ENCODE data around the gene PTPN1. TPM values are rescaled to one million over a fixed set of nuclear protein-coding genes. Genes with fewer than 3 reads are reported as not detected.
"Not testable (repeated sequence)": the region's sequence is repeated elsewhere in the genome, so short reads cannot be mapped to it uniquely, and the experiment has no call there.

The PTPN1 gene
- polyA plus RNA-seq, 10 donors: 15.2 to 19.8 (median 17.4) TPM

DNA sequence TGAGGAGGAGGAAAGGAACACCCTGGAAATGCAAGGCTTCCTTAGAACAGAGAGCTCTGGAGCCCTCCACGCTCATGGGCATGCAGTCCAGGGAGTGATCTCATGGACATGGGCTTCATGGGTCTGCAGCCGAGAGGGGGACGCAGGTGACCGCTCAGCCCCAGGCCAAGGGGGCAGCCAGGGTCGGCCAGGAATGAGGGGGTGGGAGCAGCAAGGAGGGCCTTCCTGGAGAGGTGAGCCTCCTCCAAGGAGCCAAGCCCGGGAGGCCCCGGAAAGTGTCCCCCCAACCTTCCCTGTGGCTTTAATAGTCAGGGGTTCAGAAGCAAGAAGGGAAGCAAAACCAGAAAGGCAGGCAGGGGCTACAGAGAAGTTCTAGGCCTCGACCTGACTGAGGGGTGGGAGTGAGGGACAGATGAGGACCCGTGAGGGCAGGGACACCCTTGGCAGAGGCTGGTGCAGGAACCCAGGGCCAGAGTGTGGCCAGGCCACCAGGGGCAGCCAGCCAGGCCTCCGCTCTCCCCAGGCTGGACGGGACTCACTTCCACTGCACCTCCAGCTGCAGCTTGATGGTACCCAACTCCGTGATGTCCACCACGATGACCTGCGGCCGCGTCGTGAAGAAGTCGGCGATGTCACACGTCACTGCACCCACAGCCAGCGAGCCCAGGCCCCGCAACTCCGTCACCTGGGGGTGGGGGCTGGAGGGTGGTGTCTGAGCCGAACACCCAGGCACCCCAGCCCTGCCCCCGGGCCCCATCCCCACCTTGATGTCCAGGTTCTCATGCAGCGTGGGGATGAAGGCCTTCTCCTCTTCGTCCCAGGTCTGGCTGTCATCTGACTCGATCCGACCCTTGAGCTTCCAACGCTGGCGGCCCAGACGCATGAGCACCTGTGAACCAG is 97.9 kb downstream of the PTPN1 start:
- DNase-seq: no peak

DNA sequence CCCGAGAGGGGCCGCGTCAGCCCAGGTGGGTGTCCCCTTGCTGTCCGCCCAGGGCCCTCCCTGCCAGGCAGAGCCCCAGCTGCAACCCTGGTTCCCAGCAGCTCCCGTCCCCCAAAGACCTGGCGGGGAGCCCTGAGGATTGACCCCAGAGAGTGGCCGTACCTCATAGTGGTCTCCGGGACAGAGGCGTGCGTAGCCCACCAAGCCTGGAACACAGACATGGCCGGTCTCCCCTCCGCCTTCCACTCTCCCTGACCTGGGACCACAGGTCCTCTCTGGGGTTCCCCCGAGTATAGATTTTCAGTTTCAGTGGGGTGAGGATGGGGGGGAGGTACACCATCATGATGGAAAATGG is 98.5 kb downstream of the PTPN1 start:
- no peak for DNase-seq

DNA sequence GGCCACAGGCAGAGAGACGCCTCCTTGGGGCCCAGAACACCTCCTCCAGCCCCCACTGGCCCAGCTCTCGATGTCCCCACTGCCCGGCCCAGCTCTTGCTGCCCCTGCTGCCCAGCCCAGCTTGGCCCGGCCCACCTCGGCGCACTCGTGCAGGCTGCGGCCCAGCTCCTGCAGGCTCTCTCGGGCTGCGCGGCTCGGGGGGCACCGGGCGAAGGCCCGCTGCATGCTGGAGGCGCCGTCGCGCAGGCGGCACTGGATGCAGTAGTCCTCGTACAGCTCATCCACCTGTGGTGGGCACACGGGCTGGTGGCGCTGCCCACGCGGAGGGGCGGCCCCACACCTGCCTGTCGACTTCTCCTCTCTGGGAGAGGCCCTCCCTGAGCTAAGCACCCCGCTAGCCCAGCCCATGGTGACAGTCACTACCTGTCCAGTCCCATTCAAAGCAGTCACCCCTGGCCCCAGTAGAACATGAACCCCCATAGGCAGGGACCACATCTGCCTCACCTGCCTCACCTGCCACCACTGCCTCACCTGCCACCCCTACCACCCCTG is 99.3 kb downstream of the PTPN1 start:
- DNase-seq: no peak

DNA sequence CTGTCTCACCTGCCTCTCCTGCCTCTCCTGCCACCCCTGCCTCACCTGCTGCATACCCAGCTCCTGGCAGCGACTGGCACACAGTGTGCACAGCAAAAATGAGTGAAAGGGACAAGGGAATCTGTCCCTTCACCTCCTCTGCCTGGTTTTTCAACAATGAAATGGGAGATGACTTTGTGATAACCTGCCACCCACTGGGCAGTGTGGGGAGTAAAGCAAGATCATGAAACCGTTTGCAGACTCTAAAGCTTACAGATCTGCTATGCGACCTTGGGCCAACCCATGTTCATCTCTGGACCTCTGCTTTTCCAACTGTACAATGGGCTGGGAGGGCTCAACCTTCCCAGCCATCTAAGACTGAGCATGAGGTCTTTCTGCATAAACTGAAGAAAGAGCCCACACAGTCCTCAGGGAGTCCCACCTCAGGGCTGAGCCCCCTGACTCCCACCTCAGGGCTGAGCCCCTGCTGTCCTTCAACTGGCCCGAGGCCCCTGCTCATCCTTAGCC is 100.1 kb downstream of the PTPN1 start:
- no peak for DNase-seq

DNA sequence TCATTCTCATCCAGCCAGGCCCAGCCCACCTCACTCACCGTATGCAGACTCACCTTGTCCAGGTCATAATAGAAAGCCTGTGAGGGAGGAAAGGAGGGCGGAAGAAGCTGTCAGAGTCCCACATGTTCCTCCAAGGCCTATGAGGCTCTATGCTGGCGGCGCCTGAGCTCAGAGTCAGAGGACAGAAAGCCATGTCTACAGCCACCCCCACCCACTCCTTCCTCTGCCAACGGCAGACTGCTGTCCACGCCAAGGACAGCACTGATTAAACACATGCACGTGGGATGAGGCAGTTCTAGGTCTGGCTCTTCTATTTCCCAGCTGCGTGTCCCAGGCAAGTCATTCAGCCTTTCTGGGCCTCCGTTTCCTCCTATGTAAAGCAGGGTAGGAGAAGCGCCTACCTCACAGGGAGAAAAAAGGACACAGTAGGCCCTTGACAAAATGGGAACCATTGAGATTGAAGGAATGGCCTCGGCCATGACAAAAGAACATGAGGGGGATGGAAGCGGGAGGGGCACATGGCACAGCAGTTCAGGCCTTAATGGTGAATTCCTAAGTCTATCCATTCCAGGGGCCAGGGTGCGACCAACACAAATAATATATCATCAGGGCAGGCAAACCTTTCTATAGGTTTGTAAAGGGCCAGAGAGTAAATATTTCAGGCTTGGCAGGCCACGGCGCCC is 101.1 kb downstream of the PTPN1 start:
- DNase-seq: no peak

DNA sequence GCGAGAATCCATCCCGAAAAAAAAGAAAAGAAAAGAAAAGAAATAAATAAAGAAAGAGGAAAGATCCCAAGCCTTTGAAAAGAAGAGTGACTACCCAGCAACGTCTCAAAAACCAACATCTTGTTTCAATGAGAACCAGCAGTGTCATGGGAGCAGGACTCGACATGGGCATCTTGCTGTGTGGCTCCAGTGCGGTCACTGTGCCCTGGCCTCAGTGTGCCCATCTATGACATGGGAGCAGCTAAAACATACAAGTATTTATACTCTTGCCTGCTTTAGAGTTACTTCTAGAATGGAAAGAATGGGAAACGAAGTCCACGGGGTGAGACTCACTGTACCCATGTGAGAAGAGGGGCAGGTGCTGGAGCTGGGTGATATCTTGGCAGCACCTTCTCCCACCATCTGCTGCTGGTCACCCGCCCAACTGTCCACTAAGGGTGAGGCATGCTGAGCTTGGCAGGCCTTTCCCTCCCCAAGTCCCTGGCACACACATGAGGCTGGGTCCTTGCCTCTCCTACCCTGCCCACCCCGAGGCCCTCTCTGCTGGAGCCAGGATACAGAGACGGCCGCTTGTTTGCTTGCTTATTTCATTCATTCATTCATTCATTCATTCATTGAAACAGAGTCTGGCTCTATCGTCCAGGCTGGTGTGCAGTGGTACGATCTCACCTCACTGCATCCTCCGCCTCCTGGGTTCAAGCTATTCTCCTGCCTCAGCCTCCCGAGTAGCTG is 103.4 kb downstream of the PTPN1 start:
- no peak for DNase-seq

DNA sequence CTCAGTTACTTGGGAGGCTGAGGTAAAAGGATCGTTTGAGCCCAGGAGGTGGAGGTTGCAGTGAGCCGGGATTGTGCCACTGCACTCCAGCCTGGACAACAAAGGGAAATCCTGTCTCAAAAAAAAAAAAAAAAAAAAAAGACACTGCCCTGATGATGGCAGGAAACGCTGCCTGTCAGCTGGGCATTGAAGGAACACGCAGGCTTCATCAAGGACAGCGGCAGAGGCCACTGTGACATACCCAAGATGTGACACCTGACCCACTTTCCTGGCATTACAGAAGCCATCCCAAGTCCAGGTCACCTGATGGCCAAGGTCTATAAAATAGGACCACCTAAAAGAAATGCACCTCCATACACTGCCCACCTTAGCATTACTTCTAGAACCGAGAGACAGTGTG is 105.2 kb downstream of the PTPN1 start:
- no peak for DNase-seq

DNA sequence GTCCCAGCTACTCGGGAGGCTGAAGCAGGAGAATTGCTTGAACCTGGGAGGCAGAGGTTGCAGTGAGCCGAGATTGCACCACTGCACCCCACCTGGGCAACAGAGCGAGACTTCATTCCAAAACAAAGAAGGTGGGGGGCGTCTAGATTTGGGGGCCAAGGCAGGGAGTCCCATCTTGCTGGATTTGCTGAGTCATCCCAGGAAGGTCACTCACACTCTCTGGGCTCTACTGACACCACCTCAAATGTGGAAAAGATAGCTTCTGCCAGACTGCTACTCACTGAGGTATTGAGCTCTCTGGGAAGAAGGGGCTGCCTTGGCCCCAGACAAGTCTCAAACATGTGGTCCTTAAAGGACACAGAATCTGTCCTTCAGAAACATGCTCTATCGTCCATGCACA is 106.8 kb downstream of the PTPN1 start:
- DNase-seq: no peak

DNA sequence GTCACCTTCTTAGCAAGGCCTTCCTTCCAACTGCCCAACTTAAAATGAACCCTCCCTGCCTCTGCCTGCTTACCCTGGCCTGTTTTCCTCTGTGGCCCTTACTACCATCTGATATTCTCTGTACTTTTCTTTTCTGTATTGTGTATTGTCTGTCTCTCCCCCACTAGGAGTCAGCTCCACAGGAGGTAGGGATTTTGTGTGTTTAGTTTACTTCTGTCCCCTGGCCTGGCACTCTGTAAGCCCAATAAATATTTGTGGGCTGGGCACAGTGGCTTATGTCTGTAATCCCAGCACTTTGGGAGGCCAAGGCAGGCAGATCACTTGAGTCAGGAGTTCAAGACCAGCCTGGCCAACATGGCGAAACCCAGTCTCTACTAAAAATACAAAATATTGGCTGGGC is 108.4 kb downstream of the PTPN1 start:
- DNase-seq: no peak

DNA sequence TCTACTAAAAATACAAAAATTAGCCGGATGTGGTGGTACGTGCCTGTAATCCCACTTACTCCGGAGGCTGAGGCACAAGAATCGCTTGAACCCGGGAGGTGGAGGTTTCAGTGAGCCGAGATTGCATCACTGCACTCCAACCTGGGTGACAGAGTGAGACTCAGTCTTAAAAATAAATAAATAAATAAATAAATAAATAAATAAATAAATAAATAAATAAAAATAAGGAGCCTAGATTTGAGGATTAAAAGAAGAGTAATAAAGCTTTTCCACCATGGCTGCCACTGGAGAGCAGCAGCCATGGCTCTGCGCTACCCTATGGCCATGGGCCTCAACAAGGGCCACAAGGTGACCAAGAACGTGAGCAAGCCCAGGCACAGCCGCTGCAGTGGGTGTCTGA is 110.3 kb downstream of the PTPN1 start:
- DNase-seq: not testable (repeated sequence)

DNA sequence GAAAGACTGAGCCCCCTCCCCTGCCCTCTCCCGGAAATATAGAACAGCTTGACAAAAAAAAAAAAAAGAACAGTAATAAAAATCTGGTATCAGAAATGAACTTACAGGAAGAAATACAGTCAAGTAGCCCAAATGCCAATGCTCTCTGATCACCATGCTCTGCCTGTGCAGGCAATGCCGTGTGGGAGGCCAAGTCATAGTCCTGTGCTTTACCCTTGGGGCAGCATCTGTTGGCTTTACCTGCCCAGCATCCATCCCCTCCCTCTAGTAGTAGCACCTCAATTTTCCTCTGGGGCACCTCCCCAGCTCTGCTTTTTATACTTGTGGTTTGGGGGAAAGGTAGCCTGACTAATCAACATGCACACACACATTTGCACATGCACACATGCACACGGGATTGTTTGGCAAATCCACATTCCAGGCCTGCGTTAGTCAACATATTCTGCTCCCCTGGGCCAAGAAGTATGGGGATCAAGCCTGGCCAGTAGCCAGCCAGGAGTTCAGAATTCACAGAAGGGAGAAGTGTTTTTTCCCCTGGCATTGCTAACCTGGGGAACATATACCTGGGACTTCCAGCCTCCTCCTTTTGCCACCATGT is 111.0 kb downstream of the PTPN1 start:
- DNase-seq: no peak

DNA sequence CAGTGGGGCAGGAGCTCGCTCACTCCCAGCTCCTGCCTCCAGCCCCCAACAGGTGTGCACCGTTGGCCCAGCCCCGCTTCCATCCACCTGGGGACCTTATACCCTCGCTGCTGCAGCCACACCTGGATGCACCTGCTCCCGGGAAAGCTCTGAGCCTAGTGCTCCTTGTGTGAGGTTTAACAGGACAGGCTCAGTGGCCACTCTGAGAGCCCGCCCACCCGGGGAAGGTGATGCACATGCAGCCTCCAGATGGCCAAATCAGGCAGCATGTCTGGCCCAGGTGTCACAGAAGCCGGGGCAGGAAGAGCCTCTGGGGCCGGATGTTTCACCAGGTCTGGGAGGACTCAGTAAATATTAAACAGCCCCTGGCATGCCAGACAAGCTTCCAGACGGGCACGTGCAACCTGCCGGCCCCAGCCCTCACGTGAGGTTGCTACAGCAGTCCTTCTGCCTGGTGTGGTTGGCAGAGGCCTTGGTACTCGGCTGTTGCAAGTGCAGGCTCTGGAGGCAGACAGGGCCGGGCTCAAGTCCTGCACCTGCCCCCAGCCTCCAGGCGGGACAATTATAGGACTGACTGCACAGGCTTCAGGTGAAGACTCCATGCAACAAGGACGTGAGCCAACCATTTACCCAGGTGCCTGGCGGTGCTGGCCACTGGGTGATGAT is 114.3 kb downstream of the PTPN1 start:
- no peak for DNase-seq

DNA sequence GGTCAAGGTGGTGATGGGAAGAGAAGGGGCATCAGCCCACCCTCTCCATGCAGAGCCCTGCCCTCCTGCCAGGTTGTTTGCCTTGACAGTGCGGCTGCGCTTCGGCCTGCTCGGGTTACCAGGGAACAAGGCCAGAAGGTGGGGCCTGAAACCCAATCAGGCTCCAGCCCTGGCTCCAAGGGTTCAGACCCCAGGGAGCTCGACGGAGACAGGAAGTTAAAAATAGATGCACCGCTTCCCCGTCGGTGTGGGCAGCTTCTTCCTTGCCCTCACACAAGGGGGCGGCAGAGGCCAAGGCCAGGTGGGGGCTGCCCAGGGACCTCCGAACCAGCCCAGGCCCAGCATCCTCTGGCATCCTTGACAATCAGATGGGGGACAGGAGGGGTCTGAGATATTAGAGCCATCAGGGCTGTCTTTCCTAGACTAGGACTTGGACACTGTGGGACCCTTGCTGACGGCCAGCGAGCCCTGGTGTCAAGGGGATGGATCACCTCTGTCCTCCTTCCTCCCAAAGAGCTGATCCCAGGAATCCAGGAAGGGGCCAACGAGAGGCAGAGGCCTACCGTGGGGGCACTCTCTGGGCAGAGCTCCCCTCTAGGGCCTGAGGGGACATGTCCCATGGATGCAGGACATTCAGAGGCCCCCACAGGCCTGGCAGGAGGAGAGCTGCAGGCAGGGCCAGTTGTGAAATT is 115.9 kb downstream of the PTPN1 start:
- DNase-seq: peak; percentile 28 to 73 (median 58)

DNA sequence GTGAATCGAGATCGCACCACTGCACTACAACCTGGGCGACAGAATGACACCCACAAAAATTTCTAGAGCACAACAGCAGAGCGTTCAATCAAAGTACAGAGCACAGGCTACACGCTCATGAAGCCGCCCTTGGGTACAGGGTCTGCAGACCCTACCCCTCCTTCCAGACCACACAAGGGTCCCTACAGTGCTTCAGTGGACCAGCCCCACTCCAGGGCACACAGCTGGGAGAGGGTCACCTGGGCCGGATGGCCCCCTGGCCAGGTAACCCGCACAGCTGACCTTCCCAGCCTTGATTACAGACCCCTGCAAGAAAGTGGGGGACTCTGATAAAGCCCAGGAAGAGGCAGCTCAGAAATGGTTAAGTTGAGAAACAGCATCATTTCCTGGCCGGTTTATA is 117.6 kb downstream of the PTPN1 start:
- DNase-seq: no peak

DNA sequence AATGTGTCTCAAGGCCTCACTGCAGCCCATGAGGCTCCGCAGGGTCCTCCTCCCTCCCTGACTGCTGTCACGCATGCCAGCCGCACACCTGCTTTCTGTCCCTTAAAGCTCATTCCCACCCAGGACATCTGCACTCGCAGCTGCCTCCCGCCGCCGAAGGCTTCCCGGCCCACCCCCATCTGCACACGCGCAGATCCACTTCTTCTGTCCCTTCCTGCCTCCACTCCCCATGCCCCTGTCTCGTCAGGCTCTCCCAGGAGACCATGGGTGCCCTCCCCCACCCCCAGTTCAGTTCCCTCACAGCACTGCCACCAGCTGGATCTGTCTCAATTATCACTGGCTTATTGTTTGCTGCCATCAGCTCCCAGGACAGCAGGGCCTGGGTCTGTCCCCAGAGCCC is 118.1 kb downstream of the PTPN1 start:
- DNase-seq: peak in 1 of 3 donors; percentile 66

DNA sequence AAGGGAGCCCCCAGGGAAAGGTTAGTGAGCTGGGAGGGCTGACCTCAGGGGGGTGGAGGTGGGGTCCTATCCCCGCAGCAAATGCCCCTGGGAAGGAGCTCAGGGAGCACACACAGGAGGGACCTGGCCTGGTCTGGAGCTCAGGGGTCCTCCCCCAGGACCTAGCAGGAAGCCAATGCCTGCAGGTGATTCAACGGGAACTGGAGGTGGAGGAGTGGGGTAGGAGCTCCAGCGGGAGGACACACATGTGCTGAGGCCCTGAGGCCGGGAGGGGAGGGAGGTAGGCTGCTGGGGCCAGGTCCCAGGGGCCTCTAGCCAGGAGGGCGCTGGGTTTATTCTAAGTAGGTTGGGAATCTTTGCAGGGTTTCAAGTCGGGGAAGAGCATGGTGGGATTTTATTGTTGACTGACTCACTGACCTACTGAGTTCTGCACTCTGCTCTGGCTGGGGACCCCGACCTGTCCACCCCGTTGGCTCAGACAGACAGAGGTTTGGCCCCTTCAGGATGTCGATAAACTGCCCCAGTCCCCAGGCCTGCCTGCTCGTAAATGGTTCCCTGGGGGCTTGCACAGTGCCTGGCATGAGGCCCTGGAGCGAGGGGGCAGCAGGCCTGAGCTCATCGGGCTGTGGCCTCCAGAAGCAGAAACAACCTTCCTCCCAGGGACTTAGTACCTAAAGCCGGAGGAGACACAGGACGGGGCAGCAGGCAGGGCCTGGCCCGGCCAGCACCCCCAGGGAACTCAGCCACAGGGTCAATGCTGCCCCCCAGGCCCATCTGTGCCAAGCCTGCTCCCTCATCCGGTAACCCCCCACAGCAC is 118.9 kb downstream of the PTPN1 start:
- no peak for DNase-seq

DNA sequence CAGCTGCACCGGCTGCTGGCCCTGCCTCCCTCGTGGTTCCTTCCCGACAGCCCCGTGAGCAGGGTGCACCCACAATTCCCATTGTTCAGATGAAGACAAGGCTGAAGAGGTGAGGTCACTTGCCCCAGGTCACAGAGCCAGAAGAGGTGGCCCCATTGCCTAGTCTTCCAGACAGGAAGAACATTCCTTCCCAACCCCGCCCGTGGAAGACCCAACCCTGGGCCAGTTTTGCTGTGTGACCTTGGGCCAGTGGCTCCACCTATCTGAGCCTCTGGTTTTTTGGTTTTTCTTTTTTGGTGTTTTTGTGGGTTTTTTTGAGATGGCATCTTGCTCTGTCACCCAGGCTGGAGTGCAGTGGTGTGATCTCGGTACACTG is 119.5 kb downstream of the PTPN1 start:
- DNase-seq: no peak

DNA sequence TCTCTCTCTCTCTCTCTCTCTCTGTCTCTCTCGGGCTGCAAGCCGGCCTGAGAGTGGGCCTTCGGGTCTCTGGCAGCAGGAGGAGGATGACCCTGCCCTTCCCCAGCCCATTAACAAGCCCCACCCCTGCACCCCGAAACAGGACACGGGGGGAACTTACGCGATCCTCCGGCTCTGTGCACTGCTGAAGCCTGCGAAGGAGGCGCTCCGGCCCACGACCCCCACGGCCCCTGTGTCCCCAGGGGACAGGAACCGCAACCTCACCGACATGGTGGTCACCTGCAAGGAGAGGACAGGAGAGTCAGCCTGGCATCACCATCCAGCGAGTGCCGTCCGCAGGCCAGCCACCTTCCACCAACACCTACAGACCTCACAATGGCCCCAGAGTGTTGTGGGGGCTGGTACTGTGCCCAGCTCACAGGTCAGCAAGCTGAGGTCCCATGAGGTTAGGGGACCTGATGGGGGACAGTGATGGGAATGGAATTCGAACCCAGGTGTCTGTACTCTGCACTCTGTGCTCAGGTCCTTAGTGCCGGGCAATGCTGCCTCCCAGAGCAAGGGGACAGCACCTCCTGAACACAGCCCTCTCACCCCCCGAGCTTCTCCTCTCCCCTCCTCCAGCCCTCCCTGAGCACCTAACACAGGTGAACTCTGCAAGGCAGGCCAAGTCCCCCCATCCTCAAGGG is 120.5 kb downstream of the PTPN1 start:
- no peak for DNase-seq

DNA sequence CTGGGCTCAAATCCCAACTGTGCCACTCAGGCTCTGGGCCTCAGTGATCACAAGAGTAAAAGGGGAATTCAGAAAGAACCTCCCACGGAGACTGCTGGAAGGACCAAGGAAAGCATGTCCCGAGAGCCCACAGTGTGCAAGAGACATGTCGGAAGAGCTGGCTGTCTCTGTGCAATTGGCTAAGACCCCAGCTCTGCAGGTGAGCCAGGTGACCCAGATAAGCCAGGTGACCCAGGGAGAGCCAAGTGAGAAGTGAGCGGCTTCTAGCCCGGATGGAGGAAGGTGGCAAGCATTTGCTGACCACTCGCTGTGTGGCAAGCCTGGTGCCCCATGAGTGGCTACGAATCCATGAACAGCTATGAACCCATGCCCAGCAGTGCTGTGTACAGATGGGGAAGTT is 122.1 kb downstream of the PTPN1 start:
- DNase-seq: no peak

Measured in muscle of back (tissue), 11 donors.